NOMO-1 treated with DMSO at 0.1 percent for 48 hours (cell line): ENCODE data around the gene SEMA3F.

ENCODE experiments used
- DNase-seq: peaks from one replicate; lab custom pipeline; 2025; ENCODE audit not compliant: unreplicated experiment; lab: John Stamatoyannopoulos, UW

The SEMA3F gene

DNA sequence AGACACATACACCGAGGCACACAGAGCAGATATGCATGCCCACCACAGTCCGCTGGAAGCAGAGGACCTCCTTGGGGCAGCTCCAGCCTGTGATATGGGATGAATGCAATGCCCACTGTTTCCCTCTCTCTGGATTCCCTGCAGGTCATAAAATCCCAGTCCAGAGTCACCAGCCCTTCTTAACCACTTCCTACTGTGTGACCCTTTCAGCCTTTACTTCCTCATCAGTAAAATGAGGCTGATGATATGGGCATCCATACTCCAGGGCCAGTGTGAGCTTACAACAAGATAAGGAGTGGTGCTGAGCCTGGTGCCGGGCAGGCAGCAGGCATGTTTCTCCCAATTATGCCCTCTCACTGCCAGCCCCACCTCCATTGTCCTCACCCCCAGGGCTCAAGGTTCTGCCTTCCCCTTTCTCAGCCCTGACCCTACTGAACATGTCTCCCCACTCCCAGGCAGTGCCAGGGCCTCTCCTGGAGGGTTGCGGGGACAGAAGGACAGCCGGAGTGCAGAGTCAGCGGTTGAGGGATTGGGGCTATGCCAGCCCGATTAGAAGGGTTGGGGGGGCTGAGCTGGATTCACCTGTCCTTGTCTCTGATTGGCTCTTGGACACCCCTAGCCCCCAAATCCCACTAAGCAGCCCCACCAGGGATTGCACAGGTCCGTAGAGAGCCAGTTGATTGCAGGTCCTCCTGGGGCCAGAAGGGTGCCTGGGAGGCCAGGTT, 36.0 kb downstream of the SEMA3F start, which contains the start of gene GNAT1:
Gene GNAT1, plus strand, starts transcription at position 675 of the 725 bp plus-strand sequence. CDS start 116 bp downstream, outside the sequence.
- DNase-seq: peak; percentile 50

DNA sequence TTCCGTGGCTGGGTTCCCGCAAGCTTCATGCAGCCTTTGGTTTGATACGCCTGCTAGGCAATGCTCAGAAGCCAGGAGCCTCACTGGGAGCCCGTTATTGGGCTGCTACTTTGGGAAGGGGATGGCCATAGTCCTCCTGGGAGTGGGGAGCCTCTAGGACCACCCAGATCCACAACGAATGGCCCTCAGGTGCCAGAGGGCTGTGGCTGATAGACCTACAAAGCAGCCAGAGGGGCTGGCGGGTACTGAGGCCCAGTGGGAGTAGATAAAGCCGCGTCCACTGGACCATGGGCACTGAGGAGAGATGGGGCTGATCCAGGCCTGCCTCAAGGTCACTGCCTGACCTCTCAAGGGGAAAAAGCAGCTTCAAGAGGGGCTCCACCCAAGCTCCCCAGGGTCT, 37.0 kb downstream of the SEMA3F start:
- no peak for DNase-seq

DNA sequence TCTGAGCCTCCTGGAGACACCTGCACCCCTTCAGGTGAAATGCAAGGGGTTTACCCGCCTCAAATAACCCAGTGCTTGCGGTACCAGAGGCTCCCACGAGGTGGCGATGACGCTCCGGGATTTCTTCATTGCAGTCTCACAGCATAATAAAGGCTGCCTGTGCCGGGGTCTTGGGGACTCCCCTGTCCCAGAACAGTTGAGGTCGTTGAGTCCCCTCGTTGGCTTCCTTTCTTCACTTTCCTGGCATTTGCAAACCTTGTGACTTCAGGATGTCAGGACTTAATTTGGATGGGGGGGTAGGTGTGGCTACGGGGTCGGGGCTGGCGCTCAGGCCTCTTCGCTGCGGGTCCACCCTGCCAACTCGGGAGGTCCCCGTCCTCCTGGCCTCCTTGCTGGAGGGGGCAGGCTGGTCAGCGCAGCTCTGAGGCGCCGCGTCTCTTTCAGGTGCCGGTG, 37.6 kb downstream of the SEMA3F start:
- DNase-seq: peak; percentile 48

DNA sequence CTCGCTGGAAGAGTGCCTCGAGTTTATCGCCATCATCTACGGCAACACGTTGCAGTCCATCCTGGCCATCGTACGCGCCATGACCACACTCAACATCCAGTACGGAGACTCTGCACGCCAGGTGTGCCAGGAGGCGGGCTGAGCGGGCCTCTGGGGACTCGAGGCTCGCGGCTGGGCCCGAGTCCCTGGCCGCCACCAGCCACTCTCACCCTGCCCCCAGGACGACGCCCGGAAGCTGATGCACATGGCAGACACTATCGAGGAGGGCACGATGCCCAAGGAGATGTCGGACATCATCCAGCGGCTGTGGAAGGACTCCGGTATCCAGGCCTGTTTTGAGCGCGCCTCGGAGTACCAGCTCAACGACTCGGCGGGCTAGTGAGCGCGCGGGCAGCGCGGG, 38.2 kb downstream of the SEMA3F start:
- DNase-seq: no peak

DNA sequence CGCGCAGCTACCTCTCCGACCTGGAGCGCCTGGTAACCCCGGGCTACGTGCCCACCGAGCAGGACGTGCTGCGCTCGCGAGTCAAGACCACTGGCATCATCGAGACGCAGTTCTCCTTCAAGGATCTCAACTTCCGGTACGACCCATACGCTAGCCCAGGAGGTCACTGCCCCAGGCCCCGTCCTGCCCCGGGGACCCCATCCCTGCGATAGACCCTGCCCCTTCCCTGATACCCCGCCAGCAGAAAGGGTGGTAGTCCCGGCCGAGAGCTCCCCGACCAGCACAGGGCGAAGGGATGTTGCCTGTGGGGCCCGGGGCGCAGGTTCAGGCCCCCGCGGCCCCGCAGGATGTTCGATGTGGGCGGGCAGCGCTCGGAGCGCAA, 38.6 kb downstream of the SEMA3F start:
- DNase-seq: no peak

DNA sequence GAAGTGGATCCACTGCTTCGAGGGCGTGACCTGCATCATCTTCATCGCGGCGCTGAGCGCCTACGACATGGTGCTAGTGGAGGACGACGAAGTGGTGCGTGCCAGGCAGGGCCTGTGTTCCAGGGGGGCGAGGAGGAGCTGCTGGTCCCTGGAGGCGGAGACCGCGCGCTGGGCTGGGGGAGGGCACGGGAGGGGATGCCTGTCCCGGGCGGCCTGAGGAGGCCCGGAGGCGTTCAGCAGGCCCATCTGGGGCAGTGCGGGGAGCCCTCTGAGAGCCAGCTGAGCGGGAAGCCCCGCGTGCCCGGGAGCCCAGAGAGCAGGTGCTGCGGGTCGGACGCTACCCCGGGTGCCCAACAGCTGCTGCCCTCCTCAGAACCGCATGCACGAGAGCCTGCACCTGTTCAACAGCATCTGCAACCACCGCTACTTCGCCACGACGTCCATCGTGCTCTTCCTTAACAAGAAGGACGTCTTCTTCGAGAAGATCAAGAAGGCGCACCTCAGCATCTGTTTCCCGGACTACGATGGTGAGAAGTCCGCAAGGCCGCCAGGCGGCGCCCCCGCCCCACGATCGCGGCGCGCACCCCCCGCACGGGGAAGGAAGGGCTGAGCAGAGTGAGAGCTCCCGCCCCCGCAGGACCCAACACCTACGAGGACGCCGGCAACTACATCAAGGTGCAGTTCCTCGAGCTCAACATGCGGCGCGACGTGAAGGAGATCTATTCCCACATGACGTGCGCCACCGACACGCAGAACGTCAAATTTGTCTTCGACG, 39.2 kb downstream of the SEMA3F start:
- DNase-seq: peak; percentile 60

DNA sequence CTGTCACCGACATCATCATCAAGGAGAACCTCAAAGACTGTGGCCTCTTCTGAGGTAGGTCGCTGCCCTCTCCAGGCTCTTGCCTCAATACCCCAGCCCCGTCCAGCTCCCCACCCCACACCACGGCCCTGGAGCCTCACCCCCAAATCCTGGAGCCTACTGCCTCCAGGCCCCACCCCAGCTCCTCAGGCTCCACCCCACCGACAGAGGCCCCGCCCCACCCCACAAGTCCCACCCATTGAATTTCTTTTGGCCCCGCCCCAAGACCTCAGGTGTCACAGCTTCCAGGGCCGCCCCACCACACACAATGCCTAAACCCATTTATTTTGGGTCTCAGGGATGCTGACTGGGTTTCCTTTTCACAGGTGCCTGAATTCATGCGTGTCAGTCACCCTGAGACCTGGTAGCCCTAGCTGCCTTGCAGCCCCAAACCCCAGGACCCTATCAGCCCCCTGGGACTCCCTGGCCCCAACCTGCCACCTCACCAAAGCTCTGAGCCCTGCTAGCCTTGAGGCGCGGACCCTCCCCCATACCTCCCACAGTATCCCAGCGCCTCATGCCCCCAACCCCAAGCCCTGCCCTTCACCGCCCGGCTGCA, 39.9 kb downstream of the SEMA3F start:
- DNase-seq: no peak

DNA sequence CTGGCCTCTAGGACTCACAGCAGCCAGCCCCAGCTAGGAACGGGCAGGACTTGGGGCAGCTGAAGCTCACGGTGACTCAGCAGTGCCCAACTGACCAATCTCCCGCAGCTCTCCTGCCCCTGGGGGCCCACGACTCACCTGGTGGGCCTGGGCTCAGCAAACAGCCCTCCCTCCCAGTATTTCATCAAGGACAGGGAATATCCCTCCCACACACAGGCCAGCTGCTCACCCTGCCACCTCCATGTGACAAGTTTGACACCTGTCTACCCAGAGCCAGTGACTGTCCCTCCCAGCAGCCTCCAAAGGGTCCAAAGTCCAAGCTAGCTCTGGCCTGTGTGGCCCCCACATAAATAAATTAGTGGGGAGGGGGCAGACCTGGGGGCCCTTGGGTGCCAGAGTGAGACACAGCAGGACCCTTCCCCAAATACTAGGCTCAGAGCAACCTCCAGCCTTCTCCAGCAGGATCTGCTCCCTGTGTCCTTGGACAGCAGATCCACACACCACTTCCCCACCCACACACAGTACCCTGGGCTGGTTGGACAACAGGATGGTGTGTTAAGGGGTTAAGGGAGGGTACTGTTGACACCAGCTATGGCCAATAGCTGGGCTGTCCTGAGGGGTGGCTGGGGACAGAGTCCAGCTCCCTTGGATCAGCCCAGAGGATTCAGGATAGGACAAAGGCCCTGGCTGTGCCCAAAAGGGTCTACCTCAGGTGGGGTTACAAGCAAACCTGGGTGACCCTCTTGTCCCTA, 40.6 kb downstream of the SEMA3F start:
- no peak for DNase-seq

DNA sequence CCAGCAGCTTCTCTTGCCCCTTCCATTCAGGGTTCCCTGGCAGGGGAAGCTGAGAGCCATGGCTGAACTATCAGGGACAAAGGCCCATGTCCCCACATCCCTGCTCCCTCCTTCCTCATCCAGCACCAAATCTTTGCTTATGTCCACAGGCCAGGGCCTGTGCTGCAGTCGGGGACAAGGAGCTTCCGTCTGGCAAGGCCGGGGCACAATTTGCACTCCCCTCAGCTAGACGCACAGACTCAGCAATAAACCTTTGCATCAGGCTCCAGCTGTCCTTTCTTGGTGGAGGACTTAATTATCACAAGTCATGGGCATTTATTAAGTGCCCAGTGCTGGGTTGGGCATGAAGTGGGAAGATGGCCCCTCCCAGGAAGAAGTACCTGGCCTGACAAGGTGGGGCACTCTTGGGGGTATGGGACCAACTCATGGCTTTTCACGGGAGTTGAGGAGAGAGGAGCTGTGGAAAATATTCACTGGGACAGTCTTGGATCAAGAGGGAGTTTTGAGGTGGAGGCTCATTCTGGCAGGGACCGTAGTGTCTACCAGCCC, 41.2 kb downstream of the SEMA3F start:
- DNase-seq: no peak

DNA sequence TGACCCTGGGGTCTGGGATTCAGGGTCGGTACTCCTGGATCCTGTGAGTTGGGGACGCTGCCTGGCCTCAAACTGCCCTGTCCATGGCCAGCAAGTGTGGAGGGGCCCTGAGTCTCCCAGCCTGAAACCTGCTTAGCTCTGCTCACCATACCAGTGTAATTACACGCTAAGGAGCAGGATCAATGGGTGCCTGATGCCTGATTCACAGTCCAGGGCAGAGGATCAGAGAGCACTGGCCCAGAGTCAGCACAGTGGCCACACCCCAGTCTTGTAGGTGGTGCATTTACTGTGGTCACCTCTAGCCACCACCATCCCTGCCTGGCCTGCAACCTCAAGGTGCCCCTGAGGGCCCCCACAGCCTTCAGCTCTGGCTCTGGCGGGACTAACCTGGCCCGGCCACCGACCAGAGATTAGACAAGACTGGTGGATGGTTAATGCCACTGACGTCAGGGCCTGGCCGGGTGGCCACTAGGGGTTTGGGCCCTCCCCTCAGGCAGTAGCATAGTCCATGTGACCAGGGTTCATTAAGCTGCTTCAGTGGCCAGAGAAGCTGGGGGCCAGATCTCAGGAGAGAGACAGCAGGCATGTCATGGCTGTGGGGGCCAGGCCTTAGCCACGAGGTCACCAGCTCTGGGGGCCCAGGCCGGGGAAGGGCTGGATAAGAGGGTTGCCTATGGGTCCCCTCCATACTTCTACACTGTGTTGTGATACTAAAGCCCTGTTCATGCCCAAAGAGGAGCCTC, 46.6 kb downstream of the SEMA3F start:
- DNase-seq: no peak

DNA sequence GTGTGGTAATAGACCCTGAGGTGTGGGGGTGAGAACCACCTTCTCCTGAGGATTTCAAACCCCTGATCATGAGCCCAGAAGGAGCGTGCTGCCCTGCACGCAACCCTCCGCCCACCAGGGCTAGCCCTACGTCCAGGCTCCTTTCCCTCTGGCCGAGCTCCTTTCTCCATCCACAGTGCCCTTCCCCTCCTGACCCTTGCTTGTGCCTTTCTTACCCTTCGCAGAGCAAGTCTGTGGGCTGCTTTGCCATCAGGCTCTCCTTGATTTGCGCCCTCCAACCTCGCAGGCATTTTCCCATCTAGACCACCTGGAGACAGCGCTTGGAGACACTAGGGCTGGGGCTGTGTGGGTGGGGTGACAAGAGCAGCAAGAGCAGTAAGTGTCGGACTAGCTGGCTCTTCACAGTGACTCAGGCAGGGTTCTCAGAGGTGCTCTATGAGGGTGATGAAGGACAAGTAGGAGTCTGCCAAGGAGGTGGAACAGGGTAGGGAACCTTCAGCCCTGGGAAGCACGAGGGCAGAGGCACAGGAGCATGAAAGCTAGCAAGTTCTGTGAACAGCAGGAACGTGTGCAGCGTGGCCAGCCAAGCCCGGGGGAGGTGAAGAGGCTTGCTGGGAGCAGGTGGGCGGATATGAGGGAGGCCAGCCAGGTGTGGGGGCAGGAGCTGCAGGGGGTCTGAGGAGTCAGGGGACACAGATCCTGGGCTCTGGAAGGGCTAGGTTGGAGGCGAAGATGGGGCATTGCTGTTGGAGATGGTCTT, 47.4 kb downstream of the SEMA3F start:
- no peak for DNase-seq

DNA sequence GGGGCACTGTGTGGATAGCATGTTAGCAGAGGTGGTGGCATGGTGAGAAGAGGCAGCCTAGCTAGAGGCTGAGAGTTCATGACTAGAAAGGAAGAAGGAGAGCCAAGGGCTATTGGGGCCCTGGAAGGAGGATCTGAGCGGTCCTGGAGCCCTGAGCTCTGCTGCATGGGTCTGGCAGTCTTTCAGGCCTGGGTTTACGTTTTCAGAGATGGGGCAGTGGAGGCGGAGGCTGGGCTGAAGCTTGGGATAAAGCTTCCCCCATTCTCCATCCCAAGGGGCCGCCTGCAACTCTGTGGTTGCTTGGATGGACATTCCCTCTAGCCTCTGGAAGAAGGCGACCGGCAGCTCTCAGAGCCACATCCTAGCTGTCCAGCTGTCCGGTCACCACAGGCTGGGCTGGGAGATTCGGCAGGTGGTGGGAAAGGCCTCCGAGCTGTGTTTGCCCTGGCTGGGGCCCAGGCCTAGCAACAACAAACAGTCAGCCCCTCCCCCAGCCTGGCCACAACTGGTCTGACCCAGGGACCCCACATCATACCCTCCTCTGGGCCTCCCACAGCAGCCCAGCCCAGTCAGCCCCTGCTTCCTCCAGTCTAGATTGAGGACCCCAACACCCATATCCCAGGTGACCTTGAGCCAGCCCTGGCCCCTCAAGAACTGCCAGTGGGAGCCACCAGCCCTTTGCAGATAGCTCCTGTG, 48.1 kb downstream of the SEMA3F start:
- DNase-seq: no peak

DNA sequence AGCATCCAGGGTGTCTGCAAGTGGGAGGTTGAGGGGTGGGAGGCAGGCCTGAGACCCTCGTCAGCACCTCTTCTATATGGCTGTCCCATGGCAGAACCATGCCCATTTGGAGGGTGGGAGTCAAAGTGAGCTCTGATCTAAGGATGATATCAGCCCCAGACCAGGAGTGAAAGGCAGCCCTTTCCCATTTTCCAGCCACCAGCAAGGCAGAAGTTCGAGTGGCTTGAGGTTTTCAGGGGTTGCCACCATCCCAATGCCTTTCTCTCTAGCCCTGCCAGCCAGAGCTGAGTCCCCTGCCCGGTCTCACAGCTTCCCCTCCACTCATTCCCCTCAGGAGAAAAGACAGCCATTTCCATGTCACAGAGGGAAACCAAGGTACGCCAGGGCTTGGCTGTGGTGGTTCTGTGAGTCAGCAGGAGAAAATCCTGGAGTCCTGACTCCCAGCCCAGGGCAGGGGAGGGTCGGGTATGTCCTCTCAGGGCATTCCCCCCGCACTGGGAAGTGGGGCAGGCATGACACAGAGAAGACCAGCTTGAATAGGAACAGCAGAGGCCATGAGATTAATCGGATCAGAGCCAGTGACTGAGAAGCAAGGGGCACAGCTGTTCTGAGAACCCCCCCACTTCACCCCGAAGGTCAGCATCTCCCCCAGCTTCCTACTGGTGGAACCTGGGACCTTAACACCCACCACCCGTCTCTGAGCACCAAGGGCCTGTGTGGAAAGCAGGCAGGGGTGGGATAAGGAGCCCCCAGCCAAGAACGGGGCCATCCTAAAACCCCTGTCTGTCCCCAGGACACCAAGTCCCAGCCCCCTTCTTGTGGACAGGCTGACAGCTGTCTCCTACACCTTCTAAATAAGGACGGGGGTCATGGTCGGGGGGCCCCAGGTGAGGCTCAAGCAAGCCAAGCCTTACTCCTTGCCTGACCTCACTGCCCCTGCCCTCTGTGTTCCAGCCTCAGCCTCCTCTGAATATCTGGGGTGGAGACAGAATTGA, 49.0 kb downstream of the SEMA3F start:
- DNase-seq: no peak

DNA sequence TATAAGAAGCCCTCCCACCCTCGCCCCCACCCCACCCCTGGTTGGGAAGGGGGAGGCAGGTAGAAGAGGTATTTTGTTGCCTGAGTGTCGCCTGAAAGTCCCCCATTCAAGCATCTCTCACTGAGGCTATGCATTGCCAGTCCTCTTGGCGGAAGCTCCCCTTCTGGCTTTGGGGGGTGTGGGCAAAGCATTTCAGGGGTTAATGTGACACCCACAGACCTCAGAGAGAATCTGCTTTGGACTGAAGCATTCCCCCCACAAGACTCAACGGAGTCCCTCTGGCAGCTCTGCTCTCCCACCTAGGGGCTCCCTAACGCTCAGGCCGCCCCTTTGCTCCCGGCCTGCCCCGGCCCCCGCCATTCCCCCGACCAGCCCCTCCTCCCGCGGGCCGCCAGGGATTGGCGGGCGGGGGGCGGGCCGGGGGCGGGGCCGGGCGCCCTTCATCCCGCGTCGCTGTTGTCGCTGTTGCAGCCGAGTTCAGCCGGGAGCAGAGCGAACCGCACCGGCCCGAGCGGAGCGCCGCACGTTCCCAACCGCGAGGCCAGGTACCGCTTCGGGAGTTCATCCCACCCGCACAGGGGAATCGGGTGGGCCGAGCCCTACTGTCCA, 49.8 kb downstream of the SEMA3F start, which contains the start of gene SLC38A3:
Gene SLC38A3, plus strand, starts transcription at position 468 of the 609 bp plus-strand sequence. CDS start 8,929 bp downstream, outside the sequence.
- no peak for DNase-seq

DNA sequence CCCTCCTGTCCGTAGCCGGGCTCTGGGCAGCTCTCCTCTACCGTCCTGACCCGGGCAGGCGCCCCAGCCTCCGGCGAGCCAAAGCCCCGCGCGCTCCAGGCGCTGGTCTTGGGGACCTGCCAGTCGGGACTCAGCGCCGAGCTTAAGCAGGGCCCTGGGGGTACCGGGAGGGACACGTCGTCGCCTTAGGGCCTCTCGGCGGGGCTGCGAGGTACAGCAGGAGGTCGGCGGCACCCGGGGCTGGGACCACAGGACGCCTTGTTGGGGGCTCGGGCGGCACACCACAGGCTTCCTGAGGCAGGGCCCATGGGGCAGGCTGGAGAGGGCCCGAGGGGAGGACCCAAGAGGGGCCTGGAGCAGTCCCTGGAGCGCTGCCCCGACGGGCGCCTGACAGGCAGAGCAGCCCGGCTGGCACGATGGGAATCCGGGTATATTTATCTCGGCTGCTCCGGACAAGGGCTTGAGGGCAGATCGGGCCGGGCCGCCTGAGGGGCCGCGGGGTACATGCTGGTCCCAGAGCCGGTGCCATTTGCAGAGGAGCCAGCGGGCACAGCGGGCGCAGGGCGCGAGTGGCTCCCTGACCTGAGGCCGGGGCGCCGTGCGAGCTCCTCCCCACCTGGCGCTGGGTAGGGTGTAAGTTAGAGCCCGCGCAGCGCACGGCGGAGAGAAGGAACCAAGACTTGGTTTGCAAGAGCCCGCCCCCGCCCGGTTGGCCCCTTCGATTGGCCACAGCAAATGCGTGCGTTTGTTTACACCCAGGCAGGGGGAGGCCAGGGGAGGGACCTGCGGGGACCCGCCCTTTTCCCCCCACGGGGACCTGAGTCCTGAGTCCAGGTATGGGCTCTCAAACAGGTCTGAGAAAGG, 50.5 kb downstream of the SEMA3F start:
- DNase-seq: peak; percentile 20

DNA sequence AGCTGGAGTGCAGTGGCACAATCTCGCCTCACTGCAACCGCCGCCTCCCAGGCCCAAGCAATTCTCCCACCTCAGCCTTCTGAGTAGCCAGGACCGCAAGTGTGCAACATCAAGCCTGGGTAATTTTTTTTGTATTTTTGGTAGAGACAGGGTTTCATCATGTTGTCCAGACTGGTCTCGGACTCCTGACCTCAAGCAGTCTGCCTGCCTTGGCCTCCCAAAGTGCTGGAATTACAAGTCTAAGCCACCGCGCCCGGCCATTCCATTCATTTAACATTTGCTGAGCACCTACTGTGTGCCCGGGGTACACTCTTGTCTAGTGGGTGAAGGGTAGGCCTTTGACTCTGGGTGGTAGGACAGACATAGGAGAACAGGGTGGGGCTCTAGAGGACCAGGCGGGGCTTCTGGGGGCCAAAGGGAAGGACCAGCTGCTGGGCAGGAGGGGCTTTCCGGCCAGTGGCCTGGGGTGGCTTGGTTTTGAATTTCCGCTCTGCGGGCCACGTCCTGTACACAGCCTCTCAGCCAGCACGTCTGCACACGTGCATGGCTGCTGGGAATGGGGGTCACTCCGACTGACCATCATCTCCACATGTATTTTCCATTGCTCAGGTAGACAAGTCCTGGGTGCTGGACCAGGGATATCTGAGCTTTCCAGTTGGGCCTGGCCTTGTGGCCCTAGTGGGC, 52.4 kb downstream of the SEMA3F start:
- DNase-seq: no peak
